ENCODE data around the gene TBC1D7.

TBC1D7 gene

DNA sequence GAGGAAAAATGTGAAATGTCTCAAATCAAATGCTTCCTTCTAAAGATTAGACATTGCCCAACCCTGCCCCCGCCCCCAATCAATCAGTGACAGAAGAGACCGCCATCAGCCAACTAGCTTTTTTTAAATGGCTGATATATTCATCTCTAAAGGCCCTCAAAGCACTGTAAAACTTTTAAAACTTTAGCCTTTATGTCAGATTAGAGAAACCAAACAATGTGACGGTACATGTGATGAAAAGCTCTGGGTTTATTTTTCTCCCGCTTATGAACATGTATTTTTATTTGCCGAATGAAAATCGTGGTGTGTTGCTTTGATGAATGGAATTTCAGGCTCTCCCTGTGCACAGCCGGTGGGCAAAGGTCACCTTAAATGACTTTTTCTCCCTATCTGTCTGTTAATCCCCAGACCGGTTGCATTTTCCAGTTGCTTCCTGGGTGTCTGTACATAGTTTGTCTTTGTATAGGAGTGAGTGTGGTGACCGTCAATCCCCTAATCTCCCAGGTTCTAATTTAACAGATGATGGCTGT, 38.5 kb downstream of the TBC1D7 start:
- no peak for DNase-seq

DNA sequence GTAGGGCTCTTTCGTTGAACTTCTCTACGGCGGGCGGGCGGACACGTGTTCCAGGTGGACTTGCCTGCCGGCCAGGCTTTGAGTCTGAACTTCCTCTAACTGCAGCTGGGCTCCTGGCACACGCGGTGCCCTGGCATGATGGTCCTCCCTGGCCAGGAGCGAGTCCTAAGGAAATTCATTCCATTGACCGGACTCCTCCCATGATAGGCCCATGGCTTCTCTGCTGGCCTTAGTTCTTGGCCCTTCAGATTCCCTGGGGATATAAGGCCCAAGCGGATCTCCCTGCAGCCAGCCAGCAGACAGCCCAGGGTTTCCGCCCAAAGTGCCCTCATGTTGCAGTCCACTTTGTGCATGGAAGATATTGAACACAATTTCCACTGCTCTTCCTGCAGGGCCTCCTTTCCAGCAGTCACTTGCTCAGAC, 39.4 kb downstream of the TBC1D7 start:
- no peak for DNase-seq

DNA sequence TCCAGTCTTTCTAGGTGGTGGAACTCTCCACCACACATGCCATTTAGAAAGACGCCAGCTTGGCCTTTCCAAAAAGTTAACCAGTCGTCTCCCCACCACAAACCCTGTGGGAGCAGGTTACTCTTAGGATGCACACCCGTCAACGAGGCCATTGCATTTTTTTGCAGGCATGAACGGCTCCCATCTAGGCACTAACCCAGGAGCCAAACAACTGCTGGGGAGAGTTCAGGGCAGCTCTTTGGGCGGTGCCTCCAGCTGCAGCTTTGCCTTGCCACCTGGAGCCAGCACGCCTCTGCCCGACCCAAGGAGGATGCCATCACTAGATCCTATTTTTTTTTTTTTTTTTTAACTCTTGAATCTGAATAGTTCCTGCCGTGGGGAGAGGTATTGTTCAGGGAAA, 39.9 kb downstream of the TBC1D7 start:
- no peak for DNase-seq

DNA sequence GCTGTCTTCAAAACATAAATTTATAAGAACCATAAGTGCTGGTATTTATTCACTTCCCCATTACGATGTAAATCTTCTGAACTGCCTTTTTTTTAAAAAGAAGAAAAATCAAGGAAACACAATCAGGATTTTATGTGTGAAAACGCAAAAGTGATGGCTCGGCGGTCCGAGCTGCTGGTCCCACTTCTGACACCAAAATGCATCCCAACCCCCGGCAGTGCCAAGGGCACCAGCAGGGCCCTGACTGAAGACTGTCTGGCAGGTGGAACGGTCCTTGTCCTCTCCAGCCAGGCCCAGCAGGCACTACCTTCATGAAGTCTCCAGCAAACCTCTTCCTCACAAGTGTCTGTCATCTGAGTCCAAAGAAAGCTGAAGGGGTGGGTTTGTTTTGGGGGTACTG, 41.2 kb downstream of the TBC1D7 start:
- no peak for DNase-seq

DNA sequence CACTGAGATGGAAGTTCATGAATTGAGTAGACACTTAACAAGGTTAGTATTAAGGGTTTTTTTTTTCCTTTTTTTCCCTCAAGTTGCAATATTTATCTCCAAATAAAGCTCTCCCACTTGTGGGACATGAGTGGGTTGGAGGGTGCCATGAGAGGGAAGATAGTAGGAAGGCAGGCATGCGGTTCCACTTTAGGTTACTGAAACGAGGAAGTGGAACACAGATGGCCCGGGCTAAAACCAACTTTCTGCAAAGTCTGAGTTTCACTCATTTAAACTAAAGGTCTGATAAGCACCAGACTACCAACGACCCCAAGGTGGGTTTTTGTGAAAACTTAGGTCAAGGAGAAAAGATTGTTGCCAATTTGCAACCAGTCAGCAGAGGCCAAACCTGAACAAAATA, 42.2 kb downstream of the TBC1D7 start:
- no peak for DNase-seq

DNA sequence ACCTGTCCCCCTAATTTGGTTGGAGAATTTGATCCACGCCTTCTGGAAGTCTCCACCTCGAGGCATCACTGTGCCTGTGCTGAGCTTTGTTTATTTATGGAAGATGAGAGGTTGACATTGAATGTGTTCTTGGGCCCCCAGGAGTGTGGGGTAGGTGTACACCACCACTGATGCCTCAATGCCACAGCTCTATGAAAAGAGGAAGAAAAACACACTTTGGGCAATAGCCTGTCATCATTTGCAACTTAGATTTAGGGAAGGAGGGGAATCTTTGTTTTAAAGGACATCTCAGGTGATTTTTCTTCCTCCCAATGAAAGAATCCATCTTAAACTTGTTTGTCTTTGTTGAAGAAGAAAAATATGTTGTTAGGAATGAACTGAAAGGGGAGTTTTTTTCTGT, 42.6 kb downstream of the TBC1D7 start:
- DNase-seq: no peak

DNA sequence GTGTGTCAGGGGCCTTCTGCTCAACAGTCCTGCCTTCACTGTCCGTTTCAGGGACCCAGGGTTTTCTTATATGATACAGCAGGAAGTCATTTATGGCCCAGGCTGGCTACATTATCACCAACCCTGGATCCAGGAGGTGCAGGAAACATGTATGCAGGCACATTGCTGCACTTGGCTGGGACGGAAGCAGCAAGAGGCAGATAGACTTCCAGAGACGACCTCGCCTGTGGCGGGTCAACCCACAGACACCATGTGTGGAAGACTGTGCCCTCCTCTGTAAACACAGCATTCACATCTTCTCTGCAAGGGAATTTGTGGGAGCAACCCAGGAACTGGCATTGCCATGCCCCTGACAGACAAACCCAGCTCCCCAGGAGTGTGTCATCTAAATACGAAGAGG, 43.7 kb downstream of the TBC1D7 start:
- DNase-seq: no peak

DNA sequence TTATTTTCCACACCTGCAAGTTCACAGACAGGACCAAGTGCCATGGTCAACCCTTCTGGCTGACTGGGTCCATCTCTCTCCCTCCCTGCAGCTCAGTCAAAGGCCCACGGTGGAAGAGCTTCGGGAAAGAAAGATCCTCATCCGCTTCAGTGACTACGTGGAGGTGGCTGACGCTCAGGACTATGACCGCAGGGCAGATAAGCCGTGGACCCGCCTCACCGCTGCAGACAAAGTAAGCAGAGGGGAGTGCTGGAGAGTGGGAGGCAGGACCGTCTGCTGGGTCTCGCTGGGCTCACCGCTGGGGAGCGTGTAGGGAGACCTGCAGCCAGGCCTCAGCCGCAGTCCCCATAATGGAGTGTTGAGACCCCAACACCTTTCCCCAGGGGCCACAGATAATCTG, 45.0 kb downstream of the TBC1D7 start:
- DNase-seq: no peak

DNA sequence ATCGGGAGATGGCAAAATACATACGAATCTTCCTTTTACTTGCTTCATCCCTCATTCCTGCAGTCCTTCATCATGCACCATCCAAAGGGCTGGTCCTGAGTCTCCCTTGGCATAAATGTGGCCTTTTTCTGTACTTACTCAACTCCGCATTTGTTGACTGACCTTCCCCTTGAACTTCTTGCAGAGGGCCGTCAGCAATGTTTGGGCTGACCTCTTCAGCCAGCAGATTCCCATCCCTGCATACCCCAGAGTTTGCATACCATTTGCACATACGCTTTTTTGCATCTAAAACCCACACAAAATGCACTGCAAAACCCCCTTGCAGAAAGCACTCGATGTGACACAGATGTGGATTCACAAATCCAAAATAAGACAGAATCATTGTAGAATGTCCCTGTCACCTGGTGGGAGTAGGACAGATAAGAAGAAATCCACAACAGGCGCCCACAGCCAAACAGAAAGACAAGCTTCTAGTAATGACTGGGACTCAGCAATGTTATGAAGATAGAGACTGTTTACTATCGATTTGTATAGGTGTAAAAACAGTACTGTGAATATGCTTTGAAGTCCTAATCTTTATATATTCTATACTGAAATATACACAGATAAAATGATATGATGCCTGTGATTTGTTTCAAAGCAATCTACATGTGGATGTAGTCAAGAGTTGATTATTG, 45.8 kb downstream of the TBC1D7 start:
- no peak for DNase-seq

DNA sequence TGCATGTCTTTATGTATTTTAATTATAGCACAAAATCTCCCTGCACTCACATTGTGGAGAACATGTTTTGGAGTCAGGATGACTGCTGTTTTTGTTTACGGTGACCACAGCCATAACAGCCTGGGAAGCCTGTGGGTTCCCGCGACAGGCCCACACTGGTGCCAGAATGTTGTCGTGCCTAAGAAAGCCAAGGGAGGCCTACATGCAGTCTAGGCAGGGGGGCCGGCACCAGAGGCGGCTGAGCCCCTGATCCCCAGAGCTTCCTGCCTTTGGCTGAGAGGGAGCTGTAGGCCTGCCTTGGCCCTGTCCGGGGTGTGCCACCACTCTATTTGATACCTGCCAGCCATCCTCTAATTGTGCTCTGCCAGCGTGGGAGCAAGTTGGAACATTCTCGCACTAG, 46.7 kb downstream of the TBC1D7 start:
- no peak for DNase-seq

DNA sequence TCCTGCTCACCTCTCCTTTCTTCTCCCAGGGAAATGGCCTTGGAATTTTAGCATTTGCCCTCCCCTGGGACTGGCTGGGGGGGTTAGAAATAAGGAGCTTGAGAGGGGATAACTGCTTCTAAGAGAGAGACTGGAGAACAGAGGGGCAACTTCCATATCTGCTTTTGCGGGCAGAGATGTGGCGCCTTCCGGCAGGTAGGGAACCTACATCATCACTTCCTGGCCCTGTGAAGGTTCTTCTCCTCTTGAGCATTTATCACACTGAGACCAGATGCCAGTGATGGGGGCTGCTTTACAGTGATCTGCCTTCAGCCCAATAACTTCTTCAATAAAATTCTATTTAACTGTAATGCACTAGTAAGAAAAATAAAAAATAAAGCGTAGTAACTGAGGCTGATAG, 48.1 kb downstream of the TBC1D7 start:
- no peak for DNase-seq

DNA sequence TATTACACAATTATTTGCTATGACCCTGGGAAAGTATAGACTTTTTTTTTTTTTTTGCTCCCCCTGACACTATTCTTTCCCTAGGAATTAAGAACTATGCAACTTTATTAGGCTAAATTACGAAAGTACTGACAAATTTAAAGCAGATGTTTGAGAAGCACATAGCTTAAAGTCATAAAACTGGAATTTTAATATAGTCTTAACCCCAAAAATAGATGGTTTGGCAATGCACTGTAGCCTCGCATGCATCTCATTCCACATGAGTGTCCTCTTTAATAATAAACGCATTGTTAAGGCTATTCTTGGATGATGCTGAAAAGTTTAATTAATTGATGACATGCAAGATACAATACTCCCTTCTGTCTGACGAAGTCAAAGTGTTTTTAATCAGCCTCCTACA, 49.3 kb downstream of the TBC1D7 start:
- DNase-seq: no peak

DNA sequence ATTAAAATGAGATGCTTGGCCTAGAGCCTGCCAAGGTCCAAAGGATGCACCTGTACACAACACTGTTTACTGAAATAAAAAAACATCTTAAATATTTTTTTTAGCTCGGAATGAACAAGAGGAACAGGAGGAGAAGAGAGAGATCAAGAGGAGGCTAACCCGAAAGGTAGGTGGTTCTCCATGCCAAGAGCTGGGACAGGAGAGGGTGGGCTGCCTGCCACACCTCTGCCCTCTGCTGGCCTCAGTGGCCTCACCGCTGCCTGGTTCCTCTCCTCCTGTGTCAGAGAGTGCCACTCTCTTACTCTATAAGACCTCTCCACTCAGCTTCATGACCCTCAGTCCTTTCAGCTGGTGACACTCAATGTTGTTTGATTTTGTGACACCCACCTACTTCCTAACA, 50.2 kb downstream of the TBC1D7 start:
- DNase-seq: no peak

DNA sequence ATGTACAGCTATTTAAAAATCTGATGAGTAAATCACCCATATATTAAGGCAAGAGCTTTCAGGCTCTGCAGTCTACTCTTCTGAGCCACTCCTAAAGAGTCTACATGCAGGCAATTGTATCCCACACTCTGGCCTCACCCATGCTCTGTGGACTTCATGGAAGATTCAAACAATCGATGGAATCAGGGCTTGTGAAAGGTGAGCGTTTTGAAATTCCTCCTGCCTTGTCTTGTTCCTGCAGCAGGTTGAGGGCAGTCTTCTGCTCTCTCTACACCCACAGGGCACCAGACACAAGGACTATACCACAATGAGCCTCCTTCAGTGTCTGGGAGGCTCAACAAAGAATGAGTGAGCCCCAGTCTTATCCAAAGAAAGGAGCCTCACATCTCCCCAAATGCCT, 51.1 kb downstream of the TBC1D7 start:
- no peak for DNase-seq

DNA sequence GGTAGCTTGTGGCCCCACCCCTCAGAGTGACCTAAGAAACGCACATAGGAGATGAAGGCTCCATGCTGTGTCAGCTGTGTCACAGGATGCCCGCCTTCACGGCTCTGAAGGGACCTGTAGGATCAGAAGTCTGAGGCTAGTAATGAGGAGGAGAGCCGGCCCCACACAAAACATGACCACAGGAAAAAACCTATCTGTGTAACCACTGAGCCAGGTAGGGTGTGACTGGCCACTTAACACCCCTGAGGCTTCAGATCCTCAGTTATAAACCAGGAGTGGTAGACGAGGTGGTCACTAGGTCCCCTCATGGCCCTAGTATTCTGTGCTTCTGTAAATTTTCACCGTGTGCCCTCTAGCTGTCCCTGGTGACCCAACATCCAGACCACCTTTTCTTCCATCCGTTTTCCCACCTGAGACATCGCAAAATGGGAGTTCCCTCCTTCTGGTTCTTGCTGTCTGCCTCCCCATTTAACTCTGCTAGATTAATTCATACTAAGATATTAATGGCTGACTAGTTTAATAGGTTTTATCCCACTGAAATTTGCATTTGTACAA, 52.8 kb downstream of the TBC1D7 start:
- DNase-seq: no peak

DNA sequence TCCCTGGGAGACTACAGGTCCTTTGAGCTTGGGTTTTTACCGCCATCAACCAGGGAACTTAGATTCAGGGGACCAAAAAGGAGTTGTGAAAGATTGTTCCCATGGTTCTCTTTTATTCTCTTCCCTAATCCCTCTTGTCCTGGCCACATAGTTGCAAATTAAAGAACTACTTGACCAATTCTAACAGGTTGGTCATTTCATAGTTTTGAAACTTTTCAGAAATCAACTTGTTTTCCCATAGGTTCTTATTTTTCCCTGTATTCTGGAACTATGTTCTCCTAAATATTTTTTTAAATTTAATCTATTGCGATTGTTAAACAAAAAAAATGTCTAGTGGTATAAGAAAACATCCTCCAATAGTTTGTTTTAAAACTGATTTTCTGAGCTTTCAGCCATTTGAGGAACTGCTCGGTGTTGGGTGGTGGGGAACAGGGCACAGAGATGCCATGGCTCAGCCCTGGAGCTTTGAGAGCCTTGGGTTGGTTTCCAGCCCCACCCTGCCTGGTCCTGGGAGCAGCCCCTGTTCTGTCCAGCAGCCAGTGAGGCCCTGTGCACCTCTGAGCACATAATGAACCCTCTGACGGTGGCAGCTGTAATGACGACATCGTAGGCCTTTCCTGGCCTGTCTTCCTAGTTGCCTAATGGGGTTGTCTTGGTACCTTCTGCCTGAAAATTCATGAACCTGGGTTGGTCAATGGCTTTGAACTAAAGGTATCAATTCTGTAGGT, 53.5 kb downstream of the TBC1D7 start:
- DNase-seq: no peak

DNA sequence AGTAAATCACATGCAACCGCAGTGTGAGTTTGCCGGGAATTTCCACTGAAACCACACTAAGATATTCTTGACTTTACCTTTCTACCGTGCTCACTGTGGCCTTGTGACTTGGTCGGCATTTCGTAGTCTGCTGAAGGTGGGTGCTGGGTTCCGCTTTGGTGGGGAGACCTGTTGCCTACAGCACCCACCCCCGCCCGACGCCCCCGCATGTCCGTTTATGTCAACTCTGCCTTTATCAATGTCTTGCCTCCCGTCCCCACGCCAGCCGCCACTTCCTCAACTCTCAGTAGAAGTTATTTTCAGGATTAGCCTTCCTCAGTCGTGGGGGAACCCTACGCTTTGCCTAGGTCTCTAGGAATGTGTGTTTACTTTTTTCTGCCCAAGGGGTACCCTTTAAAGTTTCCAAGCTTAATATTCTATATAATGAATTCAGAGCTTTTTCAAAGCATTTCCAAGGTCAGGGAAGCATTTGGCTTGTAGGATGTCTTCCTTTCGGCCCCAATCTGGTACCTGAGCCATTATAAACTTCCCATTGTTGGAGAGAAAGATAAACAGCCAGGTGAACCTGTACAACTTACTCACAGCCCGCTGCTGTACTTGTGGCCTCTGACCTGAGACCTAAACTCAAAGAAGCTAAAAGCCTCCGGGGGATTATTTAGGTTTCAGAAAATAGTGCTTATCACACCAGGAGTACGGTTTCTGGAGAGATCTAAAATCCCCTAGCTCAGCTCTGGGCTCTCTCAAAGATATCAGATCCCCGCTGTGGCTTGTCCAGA, 54.2 kb downstream of the TBC1D7 start:
- DNase-seq: no peak

DNA sequence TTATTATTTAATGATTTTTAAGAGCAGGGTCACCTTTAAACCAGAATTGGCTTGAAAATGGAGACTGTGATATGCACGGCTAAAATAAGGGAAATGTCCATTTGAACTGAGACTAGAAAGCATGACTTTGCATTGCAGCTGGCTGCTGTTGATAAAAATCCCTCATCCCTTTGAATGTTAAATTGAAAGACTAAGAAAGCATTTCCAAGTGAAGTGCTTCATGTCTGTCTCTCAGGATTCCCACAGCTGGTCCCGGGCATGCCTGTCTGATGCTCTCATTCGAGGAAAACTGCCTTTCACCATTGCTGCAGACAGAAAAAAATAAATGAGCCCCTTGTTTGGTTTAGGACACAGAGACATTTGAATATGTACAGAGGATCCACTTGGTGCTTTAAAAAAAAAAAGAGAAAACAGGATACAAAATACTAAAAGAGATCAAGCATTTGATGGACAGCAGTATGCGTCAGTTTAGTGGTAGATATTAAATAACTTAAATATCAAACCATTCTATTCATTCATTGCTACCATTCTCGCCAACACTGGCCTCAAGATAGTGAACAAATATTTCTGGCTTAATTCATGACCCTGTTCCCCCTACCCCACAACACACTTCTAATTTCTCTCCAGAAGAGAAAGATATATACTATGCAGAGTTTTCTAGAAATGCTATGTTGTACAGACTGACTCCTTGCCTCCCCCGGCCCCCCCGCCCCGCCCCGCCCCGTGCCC, 55.0 kb downstream of the TBC1D7 start:
- no peak for DNase-seq

DNA sequence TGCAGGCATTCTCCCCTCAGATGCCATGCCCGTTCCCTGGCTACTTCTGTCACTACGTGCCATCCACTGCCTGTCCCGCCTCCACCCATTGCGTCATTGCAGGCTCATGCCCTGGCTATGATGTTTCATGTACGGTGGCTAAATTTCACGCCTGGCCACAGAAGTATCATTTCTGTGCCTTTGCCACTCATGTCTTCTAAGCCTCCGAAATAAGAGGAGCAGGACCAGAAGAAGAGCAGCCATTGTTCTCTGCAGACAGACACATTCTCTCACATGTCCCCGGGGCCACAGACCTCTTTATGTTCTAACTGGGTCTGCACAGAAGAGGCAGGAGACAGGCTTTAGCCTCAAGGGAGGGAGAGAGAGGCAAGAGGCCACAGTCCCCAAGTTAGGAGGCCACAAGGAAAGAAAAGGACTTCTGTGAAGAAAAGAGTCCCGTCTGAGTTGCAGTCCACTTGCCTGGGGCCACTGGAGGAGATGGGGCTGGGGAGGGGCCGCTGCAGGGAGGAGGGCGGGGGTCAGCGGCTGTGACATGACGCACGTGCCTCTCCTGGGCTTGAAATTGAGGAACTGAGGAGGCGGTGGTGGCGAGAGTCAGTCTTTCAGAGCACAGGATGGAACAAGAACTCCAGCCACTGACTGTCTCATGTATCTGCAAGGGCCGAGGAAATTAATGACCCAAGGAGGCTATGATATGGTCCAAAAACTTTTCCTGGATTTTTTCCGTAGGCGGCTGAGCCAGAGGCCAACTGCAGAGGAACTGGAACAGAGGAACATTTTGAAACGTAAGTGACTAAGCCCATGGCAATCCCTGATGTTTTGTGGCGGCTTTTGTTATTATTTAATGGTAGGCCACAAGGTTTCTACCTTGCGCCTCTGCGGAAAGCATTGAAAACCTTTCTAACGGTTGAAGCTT, 55.9 kb downstream of the TBC1D7 start:
- DNase-seq: no peak

DNA sequence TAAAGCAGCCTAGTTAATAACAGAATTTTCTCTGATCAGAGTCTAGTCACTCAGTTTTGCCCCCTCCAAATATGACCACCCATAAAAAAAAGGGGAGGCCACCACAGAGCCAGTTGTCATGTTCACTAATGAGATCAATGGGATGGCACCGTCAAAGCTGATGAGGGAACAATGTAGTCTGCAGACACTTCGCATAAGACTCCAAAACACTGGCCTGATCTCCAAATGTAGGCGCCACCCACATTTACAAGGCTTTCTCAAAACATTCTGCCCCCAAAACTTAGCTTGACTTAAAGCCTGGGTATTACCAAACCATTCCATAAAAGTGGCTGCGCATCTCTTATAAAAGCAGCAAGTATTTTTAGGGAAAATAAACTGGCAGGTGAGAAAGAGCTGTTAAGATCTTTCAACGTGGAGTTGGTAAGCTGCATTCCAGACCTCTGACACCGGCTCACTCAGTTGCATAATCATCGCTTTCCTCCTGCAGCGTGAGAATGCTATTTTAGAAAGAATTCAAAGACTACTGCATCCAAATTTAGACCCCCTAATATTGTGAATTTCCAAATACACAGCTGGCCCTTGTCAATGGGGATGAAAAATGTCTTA, 59.3 kb downstream of the TBC1D7 start:
- DNase-seq: no peak

DNA sequence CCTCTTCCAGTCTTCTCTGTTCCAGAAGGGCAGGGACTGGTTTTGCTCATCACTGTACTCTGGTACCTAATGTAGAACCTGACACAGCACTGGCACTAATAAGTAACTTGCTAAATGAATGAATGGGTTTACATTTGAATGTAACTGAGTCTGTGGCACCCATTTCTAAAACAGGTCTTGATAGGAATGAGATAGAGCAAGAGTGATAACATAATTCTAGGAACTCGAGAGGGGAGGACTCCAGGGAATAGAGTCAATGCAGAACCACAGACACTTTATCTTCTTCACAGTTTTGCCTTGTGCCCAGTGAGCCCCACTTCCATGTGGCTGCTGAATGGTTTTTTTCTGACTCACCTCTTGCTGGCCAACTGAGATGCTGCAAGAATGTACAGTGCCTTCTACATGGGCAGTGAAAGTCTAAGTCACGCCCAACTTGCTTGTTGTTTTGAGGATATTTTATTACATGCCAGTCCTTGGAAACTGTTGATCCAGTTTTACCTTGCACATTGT, 61.1 kb downstream of the TBC1D7 start:
- DNase-seq: no peak
